CD4-positive, alpha-beta T cell treated with Interleukin-4 for 1 hour (primary cell): ENCODE data around the gene MINAR1.

Experiments used
- DNase-seq, 2 donors: peaks; one replicate each; pipeline ENCODE4 v3.0.0-alpha.2; 2020 to 2022

MINAR1 gene

GRCh38 chr15:79432345-79433275 lies 474 bp downstream of the MINAR1 start:
- no peak for DNase-seq

- DNase-seq: no peak
Observed at GRCh38 chr15:79433276-79433990, 1.3 kb downstream of the MINAR1 start.

- no peak for DNase-seq
Observed at GRCh38 chr15:79434361-79434760, 2.2 kb downstream of the MINAR1 start.

GRCh38 chr15:79436037-79436780 lies 4.1 kb downstream of the MINAR1 start:
- no peak for DNase-seq

- no peak for DNase-seq
Observed at GRCh38 chr15:79437275-79438000, 5.3 kb downstream of the MINAR1 start.

- DNase-seq: no peak
Observed at GRCh38 chr15:79439236-79439635, 7.1 kb downstream of the MINAR1 start.

GRCh38 chr15:79440355-79440908 lies 8.3 kb downstream of the MINAR1 start:
- DNase-seq: no peak

GRCh38 chr15:79442911-79443310 lies 10.8 kb downstream of the MINAR1 start:
- DNase-seq: no peak

GRCh38 chr15:79447060-79447459 lies 14.9 kb downstream of the MINAR1 start:
- no peak for DNase-seq

- DNase-seq: no peak
Observed at GRCh38 chr15:79450648-79451047, 18.5 kb downstream of the MINAR1 start.

GRCh38 chr15:79451361-79451999 lies 19.3 kb downstream of the MINAR1 start:
- no peak for DNase-seq

- DNase-seq: no peak
Observed at GRCh38 chr15:79452244-79453051, 20.3 kb downstream of the MINAR1 start.

- no peak for DNase-seq
Observed at GRCh38 chr15:79453446-79453845, 21.3 kb downstream of the MINAR1 start.

GRCh38 chr15:79454063-79454462 lies 21.9 kb downstream of the MINAR1 start:
- DNase-seq: no peak

GRCh38 chr15:79455361-79455760 lies 23.2 kb downstream of the MINAR1 start:
- DNase-seq: no peak

- DNase-seq: no peak
Observed at GRCh38 chr15:79455943-79456342, 23.8 kb downstream of the MINAR1 start.

- no peak for DNase-seq
Observed at GRCh38 chr15:79458491-79458890, 26.4 kb downstream of the MINAR1 start.

- DNase-seq: no peak
Observed at GRCh38 chr15:79459666-79460065, 27.5 kb downstream of the MINAR1 start.

- DNase-seq: no peak
Observed at GRCh38 chr15:79463043-79463780, 31.1 kb downstream of the MINAR1 start.

GRCh38 chr15:79463781-79464270 lies 31.7 kb downstream of the MINAR1 start:
- DNase-seq: no peak
